HCT116 (cell line): ENCODE data around the gene TRMO. TPM values are rescaled to one million over a fixed set of nuclear protein-coding genes. Genes with fewer than 3 reads are reported as not detected.

Source experiments
- ATAC-seq: fragments of 200-7000 bp; cut with Tn5 transposase; 2 replicates; pipeline ENCODE4 v1.9.1; 2020; ENCODE audit warnings: mild to moderate bottlenecking, moderate library complexity
- BruUV-seq: library from RNA; stranded (reverse); fragments of 400-500 nt; replicated peaks from 2 replicates; lab custom pipeline; 2021; lab: Mats Ljungman, UMichigan
- CTCF ChIA-PET: fragments of 300-600 bp; sonication (Branson Sonifier 250); formaldehyde crosslinking; loops from one replicate; lab custom pipeline; 2021; ENCODE audit warnings: antibody characterized with exemption; lab: Charles Lee
- POLR2A ChIA-PET: fragments of 300-600, 350-600 bp; sonication (Branson Sonifier 250); formaldehyde crosslinking; loops from one replicate; lab custom pipeline; 2021; ENCODE audit warnings: antibody characterized with exemption; lab: Charles Lee
- RAD21 ChIA-PET, 2 experiments: fragments of 300-600 bp; sonication (Branson Sonifier 250); formaldehyde crosslinking; loops; one replicate each; lab custom pipeline; 2023; ENCODE audit warnings: low total read pairs in 2 of 2; ENCODE audit not compliant: uncharacterized antibody in 2 of 2, unreplicated experiment in 2 of 2, low non-redundant PET in 1 of 2; lab: Charles Lee
- DNase-seq: peaks from one replicate; pipeline ENCODE4 v3.0.0-alpha.2; 2010; ENCODE audit warnings: low read depth, low spot score
- H2AFZ ChIP-seq: fragments of 200-600 bp; shearing (Covaris generic), sonication (generic); 2 replicates; pipeline ENCODE4 v1.6.1; 2017; ENCODE audit warnings: low read depth, mixed run types, mixed read lengths, antibody characterized with exemption, low read length; ENCODE audit not compliant: poor library complexity, severe bottlenecking
- H3K27ac ChIP-seq: 2 replicates; pipeline ENCODE4 v1.5.1; 2012; ENCODE audit warnings: low read depth, low read length
- H3K27me3 ChIP-seq: fragments of 200-600 bp; sonication (generic); 2 replicates; pipeline ENCODE4 v1.6.1; 2016; ENCODE audit warnings: mixed run types, low read length, mixed read lengths; ENCODE audit not compliant: insufficient read depth
- H3K36me3 ChIP-seq, 2 experiments: fragments of 200-500 bp in 1 of 2; fragments of 200-600 bp in 1 of 2; sonication (Bioruptor generic) in 1 of 2; sonication (generic) in 1 of 2; 2 replicates each; pipeline versions ENCODE4 v1.5.1 to v1.6.1; 2014 to 2016; ENCODE audit warnings: low read length in 2 of 2, inconsistent platforms in 1 of 2, mixed read lengths in 1 of 2, mixed run types in 1 of 2; ENCODE audit not compliant: insufficient read depth in 2 of 2, control insufficient read depth in 1 of 2
- H3K4me1 ChIP-seq, 2 experiments: fragments of 200-600 bp in 1 of 2; sonication (generic) in 1 of 2; 2 replicates each; pipeline versions ENCODE4 v1.5.1 to v1.6.1; 2012 to 2017; ENCODE audit warnings: low read length in 2 of 2, inconsistent platforms in 1 of 2, mild to moderate bottlenecking in 1 of 2, mixed read lengths in 1 of 2, mixed run types in 1 of 2, moderate library complexity in 1 of 2; ENCODE audit not compliant: insufficient read depth in 2 of 2, control insufficient read depth in 1 of 2
- H3K4me2 ChIP-seq: fragments of 200-600 bp; sonication (generic); 2 replicates; pipeline ENCODE4 v1.6.1; 2017; ENCODE audit warnings: mixed run types, low read length, mixed read lengths
- H3K4me3 ChIP-seq, 2 experiments: fragments of 200-600 bp in 1 of 2; sonication (generic) in 1 of 2; replicated peaks in 1 of 2; 2 replicates each; pipeline ENCODE4 v1.5.1; 2011 to 2016; ENCODE audit warnings: low read length in 2 of 2, control low read depth in 1 of 2, low read depth in 1 of 2, mild to moderate bottlenecking in 1 of 2, mixed read lengths in 1 of 2, mixed run types in 1 of 2
- H3K79me2 ChIP-seq: fragments of 200-600 bp; sonication (generic); 2 replicates; pipeline ENCODE4 v1.6.1; 2017; ENCODE audit warnings: mild to moderate bottlenecking, mixed run types, low read length, moderate library complexity, mixed read lengths; ENCODE audit not compliant: insufficient read depth
- H3K9ac ChIP-seq: fragments of 200-600 bp; sonication (generic); 2 replicates; pipeline ENCODE4 v1.6.1; 2016; ENCODE audit warnings: low read length, mixed read lengths
- H3K9me2 ChIP-seq: fragments of 200-600 bp; sonication (generic), shearing (Covaris generic); 2 replicates; pipeline ENCODE4 v1.6.1; 2017; ENCODE audit warnings: mixed run types, mild to moderate bottlenecking, moderate library complexity; ENCODE audit not compliant: insufficient read depth
- H3K9me3 ChIP-seq, 2 experiments: fragments of 200-500 bp in 1 of 2; fragments of 200-600 bp in 1 of 2; sonication (Bioruptor generic) in 1 of 2; sonication (generic) in 1 of 2; 2 replicates each; pipeline ENCODE4 v1.6.1; 2014 to 2017; ENCODE audit warnings: low read length in 2 of 2, mixed read lengths in 2 of 2, inconsistent platforms in 1 of 2, low read depth in 1 of 2, mild to moderate bottlenecking in 1 of 2, mixed run types in 1 of 2, moderate library complexity in 1 of 2; ENCODE audit not compliant: control insufficient read depth in 1 of 2, insufficient read depth in 1 of 2
- H4K20me1 ChIP-seq: fragments of 200-600 bp; sonication (generic), shearing (Covaris generic); 2 replicates; pipeline ENCODE4 v1.6.1; 2017; ENCODE audit warnings: mixed run types, mild to moderate bottlenecking, moderate library complexity; ENCODE audit not compliant: insufficient read depth
- ATF3 ChIP-seq: IDR thresholded peaks from 2 replicates; pipeline ENCODE4 v1.6.1; 2012
- CBX3 ChIP-seq: IDR thresholded peaks from 2 replicates; pipeline ENCODE4 v1.6.1; 2012; ENCODE audit warnings: low read depth
- CEBPB ChIP-seq: IDR thresholded peaks from 2 replicates; pipeline ENCODE4 v1.6.1; 2012; ENCODE audit warnings: low read depth
- CTCF ChIP-seq, 3 experiments: fragments of 200-600 bp in 1 of 3; sonication (generic) in 1 of 3; IDR thresholded peaks in 2 of 3; conservative IDR thresholded peaks in 1 of 3; 2 replicates each; pipeline ENCODE4 v1.5.1; 2012 to 2017; ENCODE audit warnings: low read depth in 2 of 3, low read length in 2 of 3, antibody characterized with exemption in 1 of 3, borderline replicate concordance in 1 of 3, control low read depth in 1 of 3, mild to moderate bottlenecking in 1 of 3, mixed read lengths in 1 of 3, mixed run types in 1 of 3, moderate library complexity in 1 of 3; ENCODE audit not compliant: insufficient read depth in 1 of 3
- EGR1 ChIP-seq: IDR thresholded peaks from 2 replicates; pipeline ENCODE4 v1.6.1; 2012; ENCODE audit warnings: low read depth
- ELF1 ChIP-seq: IDR thresholded peaks from 2 replicates; pipeline ENCODE4 v1.6.1; 2012; ENCODE audit warnings: low read depth, borderline replicate concordance
- EZH2 ChIP-seq: fragments of 200-600 bp; sonication (generic); IDR thresholded peaks from 2 replicates; pipeline ENCODE4 v1.6.1; 2017; ENCODE audit warnings: antibody characterized with exemption, mixed run types
- EZH2phosphoT487 ChIP-seq: fragments of 200-600 bp; IDR thresholded peaks from 2 replicates; pipeline ENCODE4 v1.6.1; 2018; ENCODE audit warnings: antibody characterized with exemption, borderline replicate concordance
- FOSL1 ChIP-seq: IDR thresholded peaks from 2 replicates; pipeline ENCODE4 v1.6.1; 2012; ENCODE audit warnings: low read depth
- JUND ChIP-seq: IDR thresholded peaks from 2 replicates; pipeline ENCODE4 v1.6.1; 2012
- POLR2A ChIP-seq: IDR thresholded peaks from 2 replicates; pipeline ENCODE4 v1.7.0; 2011; ENCODE audit warnings: borderline replicate concordance; ENCODE audit not compliant: insufficient read depth, insufficient read length; ENCODE audit errors: extremely low read depth
- POLR2AphosphoS5 ChIP-seq: IDR thresholded peaks from 2 replicates; pipeline ENCODE4 v1.6.1; 2011; ENCODE audit warnings: mild to moderate bottlenecking, low read depth, low read length, moderate library complexity
- REST ChIP-seq: IDR thresholded peaks from 2 replicates; pipeline ENCODE4 v1.6.1; 2012; ENCODE audit warnings: low read depth
- SIN3A ChIP-seq: IDR thresholded peaks from 2 replicates; pipeline ENCODE4 v1.6.1; 2012; ENCODE audit warnings: low read depth
- SP1 ChIP-seq: IDR thresholded peaks from 2 replicates; pipeline ENCODE4 v1.6.1; 2012; ENCODE audit warnings: low read depth
- SRF ChIP-seq: IDR thresholded peaks from 2 replicates; pipeline ENCODE4 v1.6.1; 2012; ENCODE audit warnings: low read depth
- TCF7L2 ChIP-seq: IDR thresholded peaks from 2 replicates; pipeline ENCODE4 v1.7.0; 2011; ENCODE audit warnings: borderline replicate concordance, inconsistent platforms; ENCODE audit not compliant: insufficient read depth, insufficient read length; ENCODE audit errors: extremely low read depth
- YY1 ChIP-seq: IDR thresholded peaks from 2 replicates; pipeline ENCODE4 v1.6.1; 2011; ENCODE audit warnings: low read length, low read depth, moderate library complexity, mild to moderate bottlenecking; ENCODE audit not compliant: insufficient replicate concordance; ENCODE audit errors: extremely low read depth
- ZBTB33 ChIP-seq: IDR thresholded peaks from 2 replicates; pipeline ENCODE4 v1.6.1; 2011; ENCODE audit warnings: mild to moderate bottlenecking, low read length, moderate library complexity; ENCODE audit not compliant: insufficient replicate concordance; ENCODE audit errors: extremely low read depth
- ZFX ChIP-seq: fragments of 450-650 bp; IDR thresholded peaks from 2 replicates; pipeline ENCODE4 v1.6.1; 2017
- intact Hi-C: fragments of 100-400 bp; cut with micrococcal nuclease; formaldehyde crosslinking; loops from 2 replicates; pipeline ENCODE4 v1.10.0; 2022
- total RNA-seq: library from RNA; stranded (reverse); gene quantifications from one replicate; pipeline ENCODE4 v1.2.1, GENCODE V29; 2021; ENCODE audit not compliant: unreplicated experiment

Gene TRMO
- total RNA-seq, 1 experiment from 2014 or later = 10.2 TPM

- Histone ChIP-seq H3K27me3 (no peaks in the 10 kb centered on the region), H4K20me1 (no peaks in the 10 kb centered on the region), H3K79me2 (no peaks in the 10 kb centered on the region), H3K36me3 (no peaks in the 10 kb centered on the region), H3K4me3 (no peak overlapping the region), H2AFZ (no peak overlapping the region), H3K9me2 (no peaks in the 10 kb centered on the region), H3K27ac (no peak overlapping the region), H3K9me3 (no peaks in the 10 kb centered on the region), H3K9ac (no peak overlapping the region), H3K4me1 (no peaks in the 10 kb centered on the region), H3K4me2 (no peak overlapping the region)
- intact Hi-C loops = no loop called here
- no TSS peak for BruUV-seq
- ChIA-PET POLR2A (no interaction called here), RAD21 (no interaction called here), CTCF (no interaction called here)
- no peak for TF ChIP-seq ATF3
- TF ChIP-seq REST = no peak
- no peak for TF ChIP-seq TCF7L2
- no peak for TF ChIP-seq FOSL1
- TF ChIP-seq CEBPB = no peak
- TF ChIP-seq JUND = no peak
- TF ChIP-seq YY1 = no peak
- TF ChIP-seq CTCF (IDR thresholded peaks at IDR 0.05 in 2 of 3, conservative IDR thresholded peaks at IDR 0.05 in 1 of 3; ENCODE audit: borderline replicate concordance in 1 of 3, insufficient read depth in 1 of 3, low read depth in 2 of 3, low read length in 2 of 3) = no peak
- no peak for TF ChIP-seq EZH2phosphoT487
- no peak for TF ChIP-seq SIN3A
- no peak for TF ChIP-seq POLR2AphosphoS5
- no peak for TF ChIP-seq SRF
- no peak for TF ChIP-seq SP1
- no peak for TF ChIP-seq ZBTB33
- no peak for TF ChIP-seq ELF1
- TF ChIP-seq EGR1 = no peak
- no peak for TF ChIP-seq POLR2A
- TF ChIP-seq EZH2 = no peak
- TF ChIP-seq CBX3 = no peak
- no peak for TF ChIP-seq ZFX
- DNase-seq (no peak), ATAC-seq (no peak)
These were observed 67.4 kb downstream of the TRMO start for GRCh38 chr9:97854696-97855485.
